NCI-H345 treated with DMSO at 0.1 percent for 48 hours (cell line): ENCODE measurements around the gene INTS1.

Source experiments
- DNase-seq: peaks from one replicate; lab custom pipeline; 2025; ENCODE audit not compliant: unreplicated experiment; lab: John Stamatoyannopoulos, UW

INTS1 gene

GRCh38 chr7:1466524-1467271 is 37.5 kb downstream of the INTS1 start:
- DNase-seq: peak; percentile 5

- DNase-seq: no peak
Observed at GRCh38 chr7:1464694-1465093, 39.5 kb downstream of the INTS1 start.

- DNase-seq: no peak
Observed at GRCh38 chr7:1463676-1464223, 40.4 kb downstream of the INTS1 start.

GRCh38 chr7:1461646-1462375 is 42.4 kb downstream of the INTS1 start:
- DNase-seq: no peak

GRCh38 chr7:1460821-1461645 is 43.2 kb downstream of the INTS1 start:
- DNase-seq: no peak

- DNase-seq: no peak
Observed at GRCh38 chr7:1459920-1460820, 44.0 kb downstream of the INTS1 start.

- peak; percentile 90 for DNase-seq
Observed at GRCh38 chr7:1459512-1459892, 44.7 kb downstream of the INTS1 start.

GRCh38 chr7:1458683-1459511 is 45.3 kb downstream of the INTS1 start, which contains the start of gene MICALL2:
TSS of gene MICALL2 (minus strand) at chr7:1459470. CDS start at chr7:1459326, 144 bp downstream.
- no peak for DNase-seq

- no peak for DNase-seq
Observed at GRCh38 chr7:1457949-1458682, 46.1 kb downstream of the INTS1 start.

GRCh38 chr7:1457059-1457948 is 46.9 kb downstream of the INTS1 start:
- DNase-seq: no peak

GRCh38 chr7:1455955-1456354 is 48.2 kb downstream of the INTS1 start:
- no peak for DNase-seq

- DNase-seq: no peak
Observed at GRCh38 chr7:1455241-1455939, 48.8 kb downstream of the INTS1 start.

- no peak for DNase-seq
Observed at GRCh38 chr7:1454542-1454941, 49.6 kb downstream of the INTS1 start.

GRCh38 chr7:1452205-1452604 is 52.0 kb downstream of the INTS1 start:
- DNase-seq: no peak

GRCh38 chr7:1450987-1451386 is 53.2 kb downstream of the INTS1 start:
- no peak for DNase-seq

- DNase-seq: no peak
Observed at GRCh38 chr7:1450431-1450830, 53.8 kb downstream of the INTS1 start.

- DNase-seq: no peak
Observed at GRCh38 chr7:1449951-1450350, 54.2 kb downstream of the INTS1 start.
